Transverse colon (tissue), 4 donors: ENCODE results near the gene SLC51B. TPM values are rescaled to one million over a fixed set of nuclear protein-coding genes. Genes with fewer than 3 reads are reported as not detected.

Experiments used
- DNase-seq: peaks from one replicate; pipeline ENCODE4 v3.0.0-alpha.2; 2019
- H3K27ac ChIP-seq, 4 donors: fragments of 200-600 bp; sonication (generic); 2 replicates each; pipeline ENCODE4 v1.5.1; 2016 to 2018; ENCODE audit warnings: inconsistent platforms in 4 of 4
- H3K27me3 ChIP-seq: fragments of 200-600 bp; sonication (generic); 2 replicates; pipeline ENCODE4 v1.5.1; 2017; ENCODE audit warnings: inconsistent platforms
- H3K36me3 ChIP-seq, 4 donors: fragments of 200-600 bp; sonication (generic); 2 replicates each; pipeline ENCODE4 v1.5.1; 2017 to 2019; ENCODE audit warnings: inconsistent platforms in 4 of 4
- H3K4me1 ChIP-seq, 4 donors: fragments of 200-600 bp; sonication (generic); 2 replicates each; pipeline ENCODE4 v1.5.1; 2017 to 2020; ENCODE audit warnings: inconsistent platforms in 4 of 4
- H3K4me3 ChIP-seq, 4 donors: fragments of 200-600 bp; sonication (generic); 1 replicate in 1 of 4; 2 replicates in 3 of 4; pipeline versions ENCODE4 v1.5.1 to v1.6.1; 2017 to 2019; ENCODE audit warnings: inconsistent platforms in 4 of 4
- H3K9me3 ChIP-seq, 2 donors: fragments of 200-600 bp; sonication (generic); 2 replicates each; pipeline ENCODE4 v1.5.1; 2017 to 2019; ENCODE audit warnings: inconsistent platforms in 2 of 2
- EP300 ChIP-seq: sonication (generic); formaldehyde crosslinking; IDR thresholded peaks from one replicate; pipeline ENCODE4 v1.6.1; 2017; ENCODE audit warnings: antibody characterized with exemption, low read depth
- POLR2A ChIP-seq: fragments of 450-650 bp; IDR thresholded peaks from one replicate; pipeline ENCODE4 v1.6.1; 2016; ENCODE audit warnings: antibody characterized with exemption, mild to moderate bottlenecking, moderate library complexity
- POLR2AphosphoS5 ChIP-seq, 3 donors: sonication (generic); formaldehyde crosslinking; IDR thresholded peaks; one replicate each; pipeline ENCODE4 v1.6.1; 2016; ENCODE audit warnings: antibody characterized with exemption in 3 of 3
- WGBS, 2 donors: methylation state at CpG; one replicate each; pipeline ENCODE4 v1.1.5; 2018; ENCODE audit warnings: low coverage in 1 of 2; 5-methylcytosine and 5-hydroxymethylcytosine counted together
- in situ Hi-C, 4 donors: fragments of 200-750 bp; cut with MboI; loops; one replicate each; pipeline versions ENCODE4 v1.15.0 to v1.15.1; 2017; ENCODE audit warnings: low sequenced_read_pairs in 3 of 4, low pct_ligation_motif_present in 1 of 4, low pct_unique_long_range_greater_than_20kb in 1 of 4
- intact Hi-C: fragments of 100-400 bp; cut with DNase I; formaldehyde crosslinking; loops from one replicate; pipeline ENCODE4 v1.15.1; 2023; ENCODE audit warnings: low total_unique reads
- total RNA-seq, 4 donors: library from RNA; depleted of rRNA; stranded (reverse); fragments of >200 nt; gene quantifications; one replicate each; pipeline ENCODE4 v1.1.0, GENCODE V29; 2016
- TF ChIP-seq, protein P1 (sequence below), 5 experiments: fragments of 200-600 bp in 3 of 5; fragments of 450-650 bp in 2 of 5; sonication (generic) in 3 of 5; IDR thresholded peaks; 1 replicate in 2 of 5; 2 replicates in 3 of 5; pipeline ENCODE4 v1.5.1; 2016 to 2017; ENCODE audit warnings: antibody characterized with exemption in 5 of 5, inconsistent platforms in 3 of 5, mild to moderate bottlenecking in 2 of 5, moderate library complexity in 1 of 5

SLC51B gene
- total RNA-seq, 4 donors from 2014 or later = 3.4 to 150 (median 121) TPM

GRCh38 chr15:65095011-65095746 lies 50.0 kb downstream of the SLC51B start:
- peak; percentile 47 for DNase-seq
- in situ Hi-C loops = loop anchor here in 2 of 4 donors (10.0 kb wide), 1 partner anchor 60 kb away; no protein-coding TSS in a partner anchor
- no peaks in the 10 kb centered on the region for H3K27me3 ChIP-seq
- peaks cover 0 to 12% (median 11%) of the 10 kb centered on the region in 4 donors for H3K4me1 ChIP-seq
- WGBS, 2 donors = 53 to 67% methylated on average over 3 to 5 of the region's 5 CpGs
- intact Hi-C loops = no loop called here
- no peaks in the 10 kb centered on the region for H3K36me3 ChIP-seq
- peak overlapping the region; percentile 10 to 78 (median 62) for H3K27ac ChIP-seq
- no peaks in the 10 kb centered on the region for H3K9me3 ChIP-seq
- H3K4me3 ChIP-seq = no peak overlapping the region
- TF ChIP-seq POLR2A (no peak), POLR2AphosphoS5 (IDR thresholded peaks at IDR 0.05) (peak; percentile 13 to 77 (median 71))

DNA sequence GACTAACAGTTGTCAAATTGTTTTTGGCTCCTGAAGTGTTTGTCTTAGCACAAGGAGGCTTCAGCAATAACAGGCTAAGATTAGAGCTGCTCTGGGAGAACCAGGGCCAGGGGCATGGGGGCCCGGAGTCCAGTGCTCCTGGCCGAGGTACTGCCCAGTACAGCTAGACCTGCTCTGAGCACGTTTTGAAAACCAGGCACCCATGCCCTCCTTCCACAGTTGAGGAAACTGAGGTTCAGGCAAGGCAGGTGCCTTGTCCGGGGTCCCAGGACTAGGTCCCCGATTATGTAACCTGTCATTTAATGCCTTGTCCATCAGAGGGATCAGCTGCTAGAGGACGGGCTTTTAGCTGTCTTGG lies 50.5 kb downstream of the SLC51B start:
- in situ Hi-C loops (loop anchor here in 2 of 4 donors (10.0 kb wide), 1 partner anchor 61 kb away; no protein-coding TSS in a partner anchor), intact Hi-C loops (no loop called here)
- no peak for TF ChIP-seq EP300
- no peak for TF ChIP-seq POLR2A
- no peak for TF ChIP-seq POLR2AphosphoS5 (IDR thresholded peaks at IDR 0.05)
- TF ChIP-seq, protein P1, sequence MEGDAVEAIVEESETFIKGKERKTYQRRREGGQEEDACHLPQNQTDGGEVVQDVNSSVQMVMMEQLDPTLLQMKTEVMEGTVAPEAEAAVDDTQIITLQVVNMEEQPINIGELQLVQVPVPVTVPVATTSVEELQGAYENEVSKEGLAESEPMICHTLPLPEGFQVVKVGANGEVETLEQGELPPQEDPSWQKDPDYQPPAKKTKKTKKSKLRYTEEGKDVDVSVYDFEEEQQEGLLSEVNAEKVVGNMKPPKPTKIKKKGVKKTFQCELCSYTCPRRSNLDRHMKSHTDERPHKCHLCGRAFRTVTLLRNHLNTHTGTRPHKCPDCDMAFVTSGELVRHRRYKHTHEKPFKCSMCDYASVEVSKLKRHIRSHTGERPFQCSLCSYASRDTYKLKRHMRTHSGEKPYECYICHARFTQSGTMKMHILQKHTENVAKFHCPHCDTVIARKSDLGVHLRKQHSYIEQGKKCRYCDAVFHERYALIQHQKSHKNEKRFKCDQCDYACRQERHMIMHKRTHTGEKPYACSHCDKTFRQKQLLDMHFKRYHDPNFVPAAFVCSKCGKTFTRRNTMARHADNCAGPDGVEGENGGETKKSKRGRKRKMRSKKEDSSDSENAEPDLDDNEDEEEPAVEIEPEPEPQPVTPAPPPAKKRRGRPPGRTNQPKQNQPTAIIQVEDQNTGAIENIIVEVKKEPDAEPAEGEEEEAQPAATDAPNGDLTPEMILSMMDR (IDR thresholded peaks at IDR 0.05) = no peak
- no peak overlapping the region for H3K4me3 ChIP-seq
- peaks cover 2 to 16% (median 12%) of the 10 kb centered on the region in 4 donors for H3K4me1 ChIP-seq
- no peaks in the 10 kb centered on the region for H3K36me3 ChIP-seq
- H3K27me3 ChIP-seq = no peaks in the 10 kb centered on the region
- DNase-seq = no peak
- WGBS, 2 donors = 90% methylated on average over 6 of the region's 6 CpGs; no CpG with 5 or more reads in 1 of the 2 donors
- H3K27ac ChIP-seq = peak overlapping the region in 3 of 4 donors; percentile 62 to 78 (median 63)
- no peaks in the 10 kb centered on the region for H3K9me3 ChIP-seq

GRCh38 chr15:65096481-65097385 lies 51.5 kb downstream of the SLC51B start:
- in situ Hi-C loops = loop anchor here in 2 of 4 donors (10.0 kb wide), 1 partner anchor 62 kb away; no protein-coding TSS in a partner anchor
- Histone ChIP-seq H3K4me1 (peaks cover 10 to 23% (median 16%) of the 10 kb centered on the region in 4 donors), H3K36me3 (no peaks in the 10 kb centered on the region), H3K9me3 (no peaks in the 10 kb centered on the region), H3K4me3 (no peak overlapping the region), H3K27me3 (no peaks in the 10 kb centered on the region), H3K27ac (no peak overlapping the region)
- TF ChIP-seq, protein P1 (IDR thresholded peaks at IDR 0.05) = no peak
- no peak for TF ChIP-seq POLR2A
- no peak for TF ChIP-seq EP300
- TF ChIP-seq POLR2AphosphoS5 (IDR thresholded peaks at IDR 0.05) = no peak
- WGBS, 2 donors = 92 to 100% methylated on average over 1 to 6 of the region's 6 CpGs
- no peak for DNase-seq
- intact Hi-C loops = no loop called here

GRCh38 chr15:65097651-65098263 lies 52.6 kb downstream of the SLC51B start:
- no peak overlapping the region for H3K27ac ChIP-seq
- TF ChIP-seq EP300 = no peak
- TF ChIP-seq, protein P1 (IDR thresholded peaks at IDR 0.05) = no peak
- TF ChIP-seq POLR2AphosphoS5 (IDR thresholded peaks at IDR 0.05) = no peak
- TF ChIP-seq POLR2A = no peak
- in situ Hi-C loops = loop anchor here in 2 of 4 donors (10.0 kb wide), 1 partner anchor 63 kb away; no protein-coding TSS in a partner anchor
- WGBS, 2 donors = 93 to 100% methylated on average over 5 to 7 of the region's 7 CpGs
- peaks cover 10 to 23% (median 16%) of the 10 kb centered on the region in 4 donors for H3K4me1 ChIP-seq
- intact Hi-C loops = no loop called here
- no peak for DNase-seq
- H3K4me3 ChIP-seq = no peak overlapping the region
- no peaks in the 10 kb centered on the region for H3K27me3 ChIP-seq
- H3K36me3 ChIP-seq = no peaks in the 10 kb centered on the region
- no peaks in the 10 kb centered on the region for H3K9me3 ChIP-seq
